ENCODE data around the gene RASSF6. TPM values are rescaled to one million over a fixed set of nuclear protein-coding genes. Genes with fewer than 3 reads are reported as not detected.

Gene RASSF6
- polyA plus RNA-seq, 1 of the 3 experiments (the other 2 are of a cell fraction): not detected

DNA sequence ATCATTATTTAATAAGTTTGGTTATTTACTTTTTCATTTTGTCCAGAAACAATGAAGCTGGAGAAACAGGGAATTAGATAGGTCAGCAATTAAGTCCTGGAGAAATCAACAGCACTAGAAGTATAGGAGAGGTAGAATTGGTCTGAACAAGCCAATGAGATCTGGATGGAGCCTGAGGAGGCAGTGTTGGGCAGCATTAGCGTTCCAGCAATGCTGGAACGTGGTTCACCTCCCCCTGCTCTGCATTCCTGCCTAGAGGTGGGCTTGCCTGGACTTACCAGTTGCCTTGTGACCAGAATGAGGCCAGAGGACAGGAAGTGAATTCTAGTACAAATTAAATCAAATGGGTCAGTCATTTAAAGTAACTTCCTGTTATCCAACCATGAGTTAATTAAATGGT, 4.6 kb downstream of the RASSF6 start:
- H3K9me3 ChIP-seq: no peaks in the 10 kb centered on the region
- no peaks in the 10 kb centered on the region for H3K4me1 ChIP-seq (ENCODE audit: control insufficient read depth in 1 of 2, insufficient read depth in 2 of 2, low read depth in 1 of 2, low read length in 1 of 2)
- H2AFZ ChIP-seq (ENCODE audit: low read depth): no peak overlapping the region
- H4K20me1 ChIP-seq (ENCODE audit: insufficient read depth): no peaks in the 10 kb centered on the region
- CTCF ChIA-PET: no interaction called here
- no peaks in the 10 kb centered on the region for H3K79me2 ChIP-seq (ENCODE audit: insufficient read depth)
- 0% methylated on average over 2 of the region's 2 CpGs for WGBS (ENCODE audit: low lambda C conversion rate)
- DNase-seq: no peak
- TF ChIP-seq POLR2AphosphoS5 (IDR thresholded peaks at IDR 0.05; ENCODE audit: low read depth, low read length) (no peak), JUND (IDR thresholded peaks at IDR 0.05) (no peak), EP300 (IDR thresholded peaks at IDR 0.05; ENCODE audit: borderline replicate concordance in 1 of 2, low read depth in 1 of 2, low read length in 1 of 2) (no peak), RAD21 (IDR thresholded peaks at IDR 0.05; ENCODE audit: low read length) (no peak), ELF1 (IDR thresholded peaks at IDR 0.05) (no peak), MXI1 (IDR thresholded peaks at IDR 0.05; ENCODE audit: low read depth, low read length) (no peak), SIN3A (IDR thresholded peaks at IDR 0.05; ENCODE audit: borderline replicate concordance, low read depth, low read length) (no peak)
- TF ChIP-seq, protein P1, sequence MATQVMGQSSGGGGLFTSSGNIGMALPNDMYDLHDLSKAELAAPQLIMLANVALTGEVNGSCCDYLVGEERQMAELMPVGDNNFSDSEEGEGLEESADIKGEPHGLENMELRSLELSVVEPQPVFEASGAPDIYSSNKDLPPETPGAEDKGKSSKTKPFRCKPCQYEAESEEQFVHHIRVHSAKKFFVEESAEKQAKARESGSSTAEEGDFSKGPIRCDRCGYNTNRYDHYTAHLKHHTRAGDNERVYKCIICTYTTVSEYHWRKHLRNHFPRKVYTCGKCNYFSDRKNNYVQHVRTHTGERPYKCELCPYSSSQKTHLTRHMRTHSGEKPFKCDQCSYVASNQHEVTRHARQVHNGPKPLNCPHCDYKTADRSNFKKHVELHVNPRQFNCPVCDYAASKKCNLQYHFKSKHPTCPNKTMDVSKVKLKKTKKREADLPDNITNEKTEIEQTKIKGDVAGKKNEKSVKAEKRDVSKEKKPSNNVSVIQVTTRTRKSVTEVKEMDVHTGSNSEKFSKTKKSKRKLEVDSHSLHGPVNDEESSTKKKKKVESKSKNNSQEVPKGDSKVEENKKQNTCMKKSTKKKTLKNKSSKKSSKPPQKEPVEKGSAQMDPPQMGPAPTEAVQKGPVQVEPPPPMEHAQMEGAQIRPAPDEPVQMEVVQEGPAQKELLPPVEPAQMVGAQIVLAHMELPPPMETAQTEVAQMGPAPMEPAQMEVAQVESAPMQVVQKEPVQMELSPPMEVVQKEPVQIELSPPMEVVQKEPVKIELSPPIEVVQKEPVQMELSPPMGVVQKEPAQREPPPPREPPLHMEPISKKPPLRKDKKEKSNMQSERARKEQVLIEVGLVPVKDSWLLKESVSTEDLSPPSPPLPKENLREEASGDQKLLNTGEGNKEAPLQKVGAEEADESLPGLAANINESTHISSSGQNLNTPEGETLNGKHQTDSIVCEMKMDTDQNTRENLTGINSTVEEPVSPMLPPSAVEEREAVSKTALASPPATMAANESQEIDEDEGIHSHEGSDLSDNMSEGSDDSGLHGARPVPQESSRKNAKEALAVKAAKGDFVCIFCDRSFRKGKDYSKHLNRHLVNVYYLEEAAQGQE (IDR thresholded peaks at IDR 0.05; ENCODE audit: low read depth, low read length): no peak
- TF ChIP-seq, protein P2, sequence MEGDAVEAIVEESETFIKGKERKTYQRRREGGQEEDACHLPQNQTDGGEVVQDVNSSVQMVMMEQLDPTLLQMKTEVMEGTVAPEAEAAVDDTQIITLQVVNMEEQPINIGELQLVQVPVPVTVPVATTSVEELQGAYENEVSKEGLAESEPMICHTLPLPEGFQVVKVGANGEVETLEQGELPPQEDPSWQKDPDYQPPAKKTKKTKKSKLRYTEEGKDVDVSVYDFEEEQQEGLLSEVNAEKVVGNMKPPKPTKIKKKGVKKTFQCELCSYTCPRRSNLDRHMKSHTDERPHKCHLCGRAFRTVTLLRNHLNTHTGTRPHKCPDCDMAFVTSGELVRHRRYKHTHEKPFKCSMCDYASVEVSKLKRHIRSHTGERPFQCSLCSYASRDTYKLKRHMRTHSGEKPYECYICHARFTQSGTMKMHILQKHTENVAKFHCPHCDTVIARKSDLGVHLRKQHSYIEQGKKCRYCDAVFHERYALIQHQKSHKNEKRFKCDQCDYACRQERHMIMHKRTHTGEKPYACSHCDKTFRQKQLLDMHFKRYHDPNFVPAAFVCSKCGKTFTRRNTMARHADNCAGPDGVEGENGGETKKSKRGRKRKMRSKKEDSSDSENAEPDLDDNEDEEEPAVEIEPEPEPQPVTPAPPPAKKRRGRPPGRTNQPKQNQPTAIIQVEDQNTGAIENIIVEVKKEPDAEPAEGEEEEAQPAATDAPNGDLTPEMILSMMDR (IDR thresholded peaks at IDR 0.05): no peak
- TF ChIP-seq, protein P3, sequence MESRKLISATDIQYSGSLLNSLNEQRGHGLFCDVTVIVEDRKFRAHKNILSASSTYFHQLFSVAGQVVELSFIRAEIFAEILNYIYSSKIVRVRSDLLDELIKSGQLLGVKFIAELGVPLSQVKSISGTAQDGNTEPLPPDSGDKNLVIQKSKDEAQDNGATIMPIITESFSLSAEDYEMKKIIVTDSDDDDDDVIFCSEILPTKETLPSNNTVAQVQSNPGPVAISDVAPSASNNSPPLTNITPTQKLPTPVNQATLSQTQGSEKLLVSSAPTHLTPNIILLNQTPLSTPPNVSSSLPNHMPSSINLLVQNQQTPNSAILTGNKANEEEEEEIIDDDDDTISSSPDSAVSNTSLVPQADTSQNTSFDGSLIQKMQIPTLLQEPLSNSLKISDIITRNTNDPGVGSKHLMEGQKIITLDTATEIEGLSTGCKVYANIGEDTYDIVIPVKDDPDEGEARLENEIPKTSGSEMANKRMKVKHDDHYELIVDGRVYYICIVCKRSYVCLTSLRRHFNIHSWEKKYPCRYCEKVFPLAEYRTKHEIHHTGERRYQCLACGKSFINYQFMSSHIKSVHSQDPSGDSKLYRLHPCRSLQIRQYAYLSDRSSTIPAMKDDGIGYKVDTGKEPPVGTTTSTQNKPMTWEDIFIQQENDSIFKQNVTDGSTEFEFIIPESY (IDR thresholded peaks at IDR 0.05; ENCODE audit: borderline replicate concordance, low read depth): no peak
- TF ChIP-seq, protein P4, sequence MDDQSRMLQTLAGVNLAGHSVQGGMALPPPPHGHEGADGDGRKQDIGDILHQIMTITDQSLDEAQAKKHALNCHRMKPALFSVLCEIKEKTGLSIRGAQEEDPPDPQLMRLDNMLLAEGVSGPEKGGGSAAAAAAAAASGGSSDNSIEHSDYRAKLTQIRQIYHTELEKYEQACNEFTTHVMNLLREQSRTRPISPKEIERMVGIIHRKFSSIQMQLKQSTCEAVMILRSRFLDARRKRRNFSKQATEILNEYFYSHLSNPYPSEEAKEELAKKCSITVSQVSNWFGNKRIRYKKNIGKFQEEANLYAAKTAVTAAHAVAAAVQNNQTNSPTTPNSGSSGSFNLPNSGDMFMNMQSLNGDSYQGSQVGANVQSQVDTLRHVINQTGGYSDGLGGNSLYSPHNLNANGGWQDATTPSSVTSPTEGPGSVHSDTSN (IDR thresholded peaks at IDR 0.05): no peak
- TF ChIP-seq, protein P5, sequence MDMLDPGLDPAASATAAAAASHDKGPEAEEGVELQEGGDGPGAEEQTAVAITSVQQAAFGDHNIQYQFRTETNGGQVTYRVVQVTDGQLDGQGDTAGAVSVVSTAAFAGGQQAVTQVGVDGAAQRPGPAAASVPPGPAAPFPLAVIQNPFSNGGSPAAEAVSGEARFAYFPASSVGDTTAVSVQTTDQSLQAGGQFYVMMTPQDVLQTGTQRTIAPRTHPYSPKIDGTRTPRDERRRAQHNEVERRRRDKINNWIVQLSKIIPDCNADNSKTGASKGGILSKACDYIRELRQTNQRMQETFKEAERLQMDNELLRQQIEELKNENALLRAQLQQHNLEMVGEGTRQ (IDR thresholded peaks at IDR 0.05; ENCODE audit: borderline replicate concordance, low read depth, low read length): no peak
- TF ChIP-seq, protein P6, sequence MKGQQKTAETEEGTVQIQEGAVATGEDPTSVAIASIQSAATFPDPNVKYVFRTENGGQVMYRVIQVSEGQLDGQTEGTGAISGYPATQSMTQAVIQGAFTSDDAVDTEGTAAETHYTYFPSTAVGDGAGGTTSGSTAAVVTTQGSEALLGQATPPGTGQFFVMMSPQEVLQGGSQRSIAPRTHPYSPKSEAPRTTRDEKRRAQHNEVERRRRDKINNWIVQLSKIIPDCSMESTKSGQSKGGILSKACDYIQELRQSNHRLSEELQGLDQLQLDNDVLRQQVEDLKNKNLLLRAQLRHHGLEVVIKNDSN (IDR thresholded peaks at IDR 0.05; ENCODE audit: borderline replicate concordance, low read depth): no peak
- POLR2A ChIA-PET: no interaction called here
- no peak overlapping the region for H3K9ac ChIP-seq
- no peaks in the 10 kb centered on the region for H3K9me2 ChIP-seq
- no peak overlapping the region for H3K4me2 ChIP-seq
- no peaks in the 10 kb centered on the region for H3F3A ChIP-seq (replicated peaks; ENCODE audit: insufficient read depth)
- no peaks in the 10 kb centered on the region for H3K36me3 ChIP-seq (replicated peaks in 1 of 2; ENCODE audit: control insufficient read depth in 1 of 2, insufficient read depth in 2 of 2, low read length in 1 of 2)
- H3K27me3 ChIP-seq (ENCODE audit: insufficient read depth): peaks cover 16% of the 10 kb centered on the region; the same call in 1 of the 2 replicates
- H3K4me3 ChIP-seq (ENCODE audit: low read depth in 2 of 2, low read length in 1 of 2): no peak overlapping the region
- no peak overlapping the region for H3K27ac ChIP-seq (ENCODE audit: low read depth in 2 of 2, low read length in 1 of 2)
